HG02970 (cell line): ENCODE measurements around the gene PIGU.
A peak's percentile ranks its signal among the peaks of the same experiment; 100 is the strongest.
"Not testable (repeated sequence)": the region's sequence is repeated elsewhere in the genome, so short reads cannot be mapped to it uniquely, and the experiment has no call there.

Experiments
- ATAC-seq: cut with Tn5 transposase; IDR thresholded peaks from one replicate; pipeline ENCODE4 v1.9.1; 2021; ENCODE audit warnings: mild to moderate bottlenecking, moderate library complexity, moderate number of reproducible peaks; ENCODE audit not compliant: unreplicated experiment, low FRiP score

The PIGU gene

GRCh38 chr20:34518863-34519262 is 158.0 kb downstream of the PIGU start:
- not testable (repeated sequence) for ATAC-seq

- no peak for ATAC-seq
These were observed 159.8 kb downstream of the PIGU start for GRCh38 chr20:34517114-34517505.

DNA sequence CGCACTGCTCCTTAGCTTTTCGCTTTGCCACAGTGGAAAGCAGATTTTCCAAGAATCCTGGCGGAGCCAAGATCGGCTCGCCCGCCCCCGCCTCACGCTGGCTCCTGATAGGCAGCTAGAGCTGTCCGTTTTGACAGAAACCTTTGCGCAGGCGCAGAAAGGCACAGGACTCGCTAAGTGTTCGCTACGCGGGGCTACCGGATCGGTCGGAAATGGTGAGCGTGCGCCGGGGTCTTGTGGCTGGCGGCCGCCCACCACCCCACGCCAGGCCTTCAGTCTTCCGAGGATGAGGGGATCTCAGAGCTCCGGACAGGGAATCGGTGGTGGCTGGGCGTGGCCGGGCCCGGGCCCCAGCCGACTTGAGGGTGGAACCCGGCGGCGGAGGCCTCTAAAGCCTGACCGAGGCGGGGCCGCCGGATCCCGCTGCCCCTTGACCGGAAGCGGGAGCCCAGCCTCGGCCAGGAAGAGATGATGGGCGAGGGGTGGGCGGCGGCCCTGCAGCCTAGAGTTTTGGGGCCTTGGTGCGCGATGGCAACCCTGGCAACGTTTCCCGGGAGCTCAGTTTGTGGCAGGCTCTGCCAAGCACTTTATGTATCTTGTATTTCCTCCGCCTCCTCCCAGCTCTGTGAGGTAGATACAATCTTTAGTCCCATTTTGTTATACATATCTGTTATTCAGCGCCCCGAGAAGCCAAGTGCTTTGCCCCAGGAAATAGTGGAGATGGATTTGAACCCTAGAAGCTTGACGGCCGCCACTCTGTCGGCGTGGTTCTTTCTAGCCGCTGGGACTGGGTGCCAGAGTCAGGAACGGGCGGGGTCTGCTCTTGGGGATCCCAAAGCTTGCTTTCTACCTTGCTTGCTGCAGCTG is 160.4 kb downstream of the PIGU start, which contains the start of gene DYNLRB1:
TSS of gene DYNLRB1 (plus strand) at position 176 of the 867 bp plus-strand sequence. CDS start at position 213, 37 bp downstream.
- ATAC-seq, result peak; percentile 70

GRCh38 chr20:34515484-34516246 is 161.2 kb downstream of the PIGU start:
- peak; percentile 36 for ATAC-seq

DNA sequence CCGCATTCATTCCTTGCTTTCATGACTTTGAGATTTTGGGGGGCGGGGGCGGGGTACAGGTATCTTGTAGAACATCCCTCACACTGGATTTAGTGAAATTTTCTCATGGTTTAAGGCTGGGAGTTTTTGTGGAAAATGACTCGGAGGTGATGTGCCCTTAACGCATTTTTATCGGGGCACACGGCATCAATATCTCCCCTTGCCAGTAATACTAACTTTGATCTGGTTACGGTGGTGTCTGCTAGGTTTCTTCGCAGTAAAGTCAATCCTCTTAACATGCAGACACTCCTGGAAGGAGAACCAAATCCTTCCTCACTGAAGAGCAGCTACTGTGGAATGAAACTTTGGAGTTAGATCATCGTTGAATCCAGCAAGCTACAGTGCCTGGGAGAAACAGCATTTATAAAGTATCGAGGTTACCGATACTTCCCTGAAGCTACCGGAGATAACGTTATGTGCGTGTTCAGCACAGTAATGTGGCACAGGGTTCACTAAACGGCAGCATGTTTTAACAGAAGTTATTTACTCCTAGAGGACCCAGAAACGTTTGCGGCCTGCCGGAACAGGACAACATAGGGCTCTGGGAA is 161.9 kb downstream of the PIGU start:
- no peak for ATAC-seq

DNA sequence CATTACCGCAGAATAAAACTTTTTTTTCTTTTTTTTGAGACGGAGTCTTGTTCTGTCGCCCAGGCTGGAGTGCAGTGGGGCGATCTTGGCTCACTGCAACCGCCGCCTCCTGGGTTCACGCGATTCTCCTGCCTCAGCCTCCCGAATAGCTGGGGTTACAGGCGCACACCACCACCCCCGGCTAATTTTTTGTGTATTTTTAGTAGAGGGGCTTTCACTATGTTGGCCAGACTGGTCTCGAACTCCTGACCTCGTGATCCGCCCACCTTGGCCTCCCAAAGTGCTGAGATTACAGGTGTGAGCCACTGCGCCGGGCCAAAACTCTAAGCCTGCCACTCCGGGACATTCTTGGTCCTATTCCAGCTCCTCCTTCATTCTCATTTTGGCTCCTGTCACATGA is 162.9 kb downstream of the PIGU start:
- ATAC-seq, result not testable (repeated sequence)

GRCh38 chr20:34512955-34513419 is 163.9 kb downstream of the PIGU start:
- no peak for ATAC-seq

DNA sequence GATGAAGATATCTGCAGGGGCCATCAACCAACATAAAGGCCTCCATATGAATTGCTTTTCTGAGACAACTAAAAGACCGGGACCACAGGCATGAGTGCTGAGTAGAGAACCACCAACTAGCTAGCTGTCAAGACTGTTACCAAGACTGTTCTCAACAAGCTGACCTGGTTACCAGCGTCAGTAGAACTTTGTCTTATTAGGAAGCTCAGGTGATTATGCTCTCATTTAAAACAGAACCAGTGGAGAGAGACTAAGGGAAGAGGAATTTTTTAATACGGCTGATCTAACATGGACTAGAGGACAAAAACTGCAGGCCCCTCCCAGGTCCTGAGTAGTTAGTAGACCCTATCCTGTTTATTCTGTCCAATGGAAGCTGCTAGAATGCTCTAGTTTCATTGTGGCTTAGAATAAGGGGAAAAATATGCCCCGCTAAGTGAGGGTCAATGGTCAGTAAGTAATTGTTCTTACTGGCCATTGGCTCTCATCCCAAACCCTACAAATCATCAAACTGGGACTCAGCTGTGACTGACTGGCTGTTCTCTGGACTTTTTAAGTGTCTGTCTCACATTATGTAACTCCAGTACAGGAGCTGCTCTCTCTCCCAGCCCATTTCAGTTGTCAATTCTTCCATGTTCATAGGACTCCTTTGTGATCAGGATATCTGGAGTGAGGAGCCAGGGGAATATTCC is 164.5 kb downstream of the PIGU start:
- no peak for ATAC-seq

GRCh38 chr20:34511891-34512265 is 165.0 kb downstream of the PIGU start:
- ATAC-seq, result no peak

DNA sequence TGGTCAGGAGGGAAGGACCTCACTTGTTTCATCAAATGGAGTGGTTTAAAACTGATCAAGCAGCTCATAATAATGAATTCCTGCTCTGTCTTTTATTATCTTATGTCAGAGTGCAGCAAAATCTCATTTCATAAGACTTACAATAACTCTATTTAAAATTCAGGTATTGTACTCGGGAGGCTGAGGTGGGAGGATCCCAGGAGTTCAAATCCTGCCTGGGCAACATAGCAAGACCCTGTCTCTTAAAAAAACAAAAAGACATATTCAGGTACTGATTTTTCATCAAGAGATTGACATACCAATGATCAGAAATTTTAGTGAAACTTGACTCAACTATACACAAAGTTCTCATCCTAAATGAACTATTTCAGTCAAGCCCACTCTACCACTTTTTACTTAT is 166.3 kb downstream of the PIGU start:
- ATAC-seq, result no peak
